ENCODE data around the gene SCYGR2. TPM values are rescaled to one million over a fixed set of nuclear protein-coding genes. Genes with fewer than 3 reads are reported as not detected.
"Not testable (repeated sequence)": the region's sequence is repeated elsewhere in the genome, so short reads cannot be mapped to it uniquely, and the experiment has no call there.

SCYGR2 gene
- total RNA-seq, result not detected in 3 replicates
- long read RNA-seq, result 0 reads

- DNase-seq (ENCODE audit: low spot score); H3K4me1 Mint-ChIP-seq (ENCODE audit: low read depth); H3K36me3 Mint-ChIP-seq (ENCODE audit: low read depth); H3K4me3 Mint-ChIP-seq (ENCODE audit: unreplicated experiment); H3K27ac Mint-ChIP-seq (ENCODE audit: unreplicated experiment); H3K9me3 Mint-ChIP-seq (ENCODE audit: low read depth): not testable (repeated sequence)
- H3K27me3 Mint-ChIP-seq (ENCODE audit: low read depth), result peaks cover 17% of the 10 kb centered on the region
These were observed at the start of gene SCYGR2 for GRCh38 chr2:227598835-227599503. Gene SCYGR2, plus strand, starts transcription at chr2:227598893. Its CDS starts 0 bp downstream, at chr2:227598893.

GRCh38 chr2:227551836-227552235, 46.9 kb upstream of the SCYGR2 start:
- Mint-ChIP-seq H3K4me3 (ENCODE audit: unreplicated experiment) (no peak overlapping the region), H3K27me3 (ENCODE audit: low read depth) (no peaks in the 10 kb centered on the region), H3K4me1 (ENCODE audit: low read depth) (peaks cover 5% of the 10 kb centered on the region), H3K36me3 (ENCODE audit: low read depth) (peaks cover 17% of the 10 kb centered on the region), H3K27ac (ENCODE audit: unreplicated experiment) (no peak overlapping the region), H3K9me3 (ENCODE audit: low read depth) (no peaks in the 10 kb centered on the region)
- TF ChIP-seq CTCF (IDR thresholded peaks at IDR 0.05), result no peak
- DNase-seq (ENCODE audit: low spot score), result no peak

GRCh38 chr2:227562581-227562980, 36.1 kb upstream of the SCYGR2 start:
- no peaks in the 10 kb centered on the region for H3K27me3 Mint-ChIP-seq (ENCODE audit: low read depth)
- DNase-seq (ENCODE audit: low spot score), result no peak
- no peak for TF ChIP-seq CTCF (IDR thresholded peaks at IDR 0.05)
- no peak overlapping the region for H3K27ac Mint-ChIP-seq (ENCODE audit: unreplicated experiment)
- no peak overlapping the region for H3K4me3 Mint-ChIP-seq (ENCODE audit: unreplicated experiment)
- no peaks in the 10 kb centered on the region for H3K4me1 Mint-ChIP-seq (ENCODE audit: low read depth)
- peaks cover 12% of the 10 kb centered on the region for H3K36me3 Mint-ChIP-seq (ENCODE audit: low read depth)
- no peaks in the 10 kb centered on the region for H3K9me3 Mint-ChIP-seq (ENCODE audit: low read depth)

GRCh38 chr2:227565080-227565479, 33.6 kb upstream of the SCYGR2 start:
- peaks cover 1% of the 10 kb centered on the region for H3K4me1 Mint-ChIP-seq (ENCODE audit: low read depth)
- no peak overlapping the region for H3K4me3 Mint-ChIP-seq (ENCODE audit: unreplicated experiment)
- no peak overlapping the region for H3K27ac Mint-ChIP-seq (ENCODE audit: unreplicated experiment)
- no peak for TF ChIP-seq CTCF (IDR thresholded peaks at IDR 0.05)
- H3K9me3 Mint-ChIP-seq (ENCODE audit: low read depth), result no peaks in the 10 kb centered on the region
- DNase-seq (ENCODE audit: low spot score), result no peak
- H3K36me3 Mint-ChIP-seq (ENCODE audit: low read depth), result peaks cover 12% of the 10 kb centered on the region
- no peaks in the 10 kb centered on the region for H3K27me3 Mint-ChIP-seq (ENCODE audit: low read depth)

- H3K9me3 Mint-ChIP-seq (ENCODE audit: low read depth), result no peaks in the 10 kb centered on the region
- H3K27ac Mint-ChIP-seq (ENCODE audit: unreplicated experiment), result no peak overlapping the region
- no peak overlapping the region for H3K4me3 Mint-ChIP-seq (ENCODE audit: unreplicated experiment)
- H3K4me1 Mint-ChIP-seq (ENCODE audit: low read depth), result peaks cover 11% of the 10 kb centered on the region
- no peak for TF ChIP-seq CTCF (IDR thresholded peaks at IDR 0.05)
- DNase-seq (ENCODE audit: low spot score), result no peak
- no peaks in the 10 kb centered on the region for H3K27me3 Mint-ChIP-seq (ENCODE audit: low read depth)
- peaks cover 10% of the 10 kb centered on the region for H3K36me3 Mint-ChIP-seq (ENCODE audit: low read depth)
These were observed 32.7 kb upstream of the SCYGR2 start for GRCh38 chr2:227566012-227566411.

GRCh38 chr2:227568852-227569169, 29.9 kb upstream of the SCYGR2 start:
- no peak for DNase-seq (ENCODE audit: low spot score)
- Mint-ChIP-seq H3K27me3 (ENCODE audit: low read depth) (no peaks in the 10 kb centered on the region), H3K9me3 (ENCODE audit: low read depth) (no peaks in the 10 kb centered on the region), H3K27ac (ENCODE audit: unreplicated experiment) (no peak overlapping the region), H3K4me3 (ENCODE audit: unreplicated experiment) (no peak overlapping the region), H3K4me1 (ENCODE audit: low read depth) (peaks cover 11% of the 10 kb centered on the region), H3K36me3 (ENCODE audit: low read depth) (peaks cover 10% of the 10 kb centered on the region)
- no peak for TF ChIP-seq CTCF (IDR thresholded peaks at IDR 0.05)

Data from chondrocyte (in vitro differentiated cells).